Putamen (tissue), 1 donor: ENCODE measurements around the gene PEMT.

Source experiments
- DNase-seq: peaks from one replicate; pipeline ENCODE4 v3.0.0-alpha.2; 2016; ENCODE audit warnings: low spot score

The PEMT gene

GRCh38 chr17:17570798-17571716 is 20.5 kb downstream of the PEMT start:
- DNase-seq = no peak

GRCh38 chr17:17570140-17570797 is 21.2 kb downstream of the PEMT start:
- DNase-seq = no peak

GRCh38 chr17:17569691-17570090 is 21.8 kb downstream of the PEMT start:
- no peak for DNase-seq

- DNase-seq = peak; percentile 56
Measured at GRCh38 chr17:17568772-17569195, 22.7 kb downstream of the PEMT start.

GRCh38 chr17:17567631-17568030 is 23.9 kb downstream of the PEMT start:
- peak; percentile 78 for DNase-seq

GRCh38 chr17:17566896-17567513 is 24.5 kb downstream of the PEMT start:
- no peak for DNase-seq

GRCh38 chr17:17565471-17566339 is 25.8 kb downstream of the PEMT start:
- no peak for DNase-seq

GRCh38 chr17:17564896-17565295 is 26.6 kb downstream of the PEMT start:
- no peak for DNase-seq

GRCh38 chr17:17564323-17564722 is 27.2 kb downstream of the PEMT start:
- no peak for DNase-seq

- no peak for DNase-seq
Measured at GRCh38 chr17:17563530-17563929, 28.0 kb downstream of the PEMT start.

GRCh38 chr17:17562146-17562511 is 29.4 kb downstream of the PEMT start:
- no peak for DNase-seq

GRCh38 chr17:17561408-17562145 is 29.9 kb downstream of the PEMT start:
- DNase-seq = no peak

GRCh38 chr17:17560975-17561374 is 30.5 kb downstream of the PEMT start:
- no peak for DNase-seq

GRCh38 chr17:17560167-17560566 is 31.3 kb downstream of the PEMT start:
- DNase-seq = no peak

- no peak for DNase-seq
Measured at GRCh38 chr17:17559164-17559563, 32.3 kb downstream of the PEMT start.

- no peak for DNase-seq
Measured at GRCh38 chr17:17558431-17558830, 33.1 kb downstream of the PEMT start.

GRCh38 chr17:17557796-17558195 is 33.7 kb downstream of the PEMT start:
- peak; percentile 37 for DNase-seq

GRCh38 chr17:17556671-17557070 is 34.8 kb downstream of the PEMT start:
- no peak for DNase-seq

GRCh38 chr17:17555906-17556305 is 35.6 kb downstream of the PEMT start:
- no peak for DNase-seq

GRCh38 chr17:17555151-17555550 is 36.4 kb downstream of the PEMT start:
- DNase-seq = no peak

GRCh38 chr17:17554266-17554665 is 37.2 kb downstream of the PEMT start:
- no peak for DNase-seq
